ENCODE measurements around the gene LIFR. TPM values are rescaled to one million over a fixed set of nuclear protein-coding genes. Genes with fewer than 3 reads are reported as not detected.

LIFR gene
- total RNA-seq, 4 donors from 2014 or later: 18.7 to 71.4 (median 31.3) TPM

DNA sequence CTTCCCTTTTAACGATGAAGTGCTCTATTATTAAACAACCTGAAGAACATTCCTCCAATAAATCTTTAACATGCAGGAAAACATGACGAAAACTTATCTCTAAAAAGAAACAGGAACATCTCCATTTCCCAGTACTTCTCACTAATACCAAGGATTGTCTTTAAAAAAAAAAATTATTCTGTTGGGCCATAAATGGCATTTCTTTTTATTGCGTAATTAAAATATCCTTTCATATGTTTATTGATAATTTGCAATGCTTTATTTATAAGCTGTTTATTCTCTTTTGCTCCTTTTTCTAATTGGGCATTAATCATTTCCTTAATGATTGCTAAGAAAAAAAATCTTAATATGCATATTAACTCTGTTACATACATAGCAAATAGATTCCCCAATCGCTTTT lies 18.9 kb downstream of the LIFR start:
- H3K27ac ChIP-seq: no peak overlapping the region
- DNase-seq (ENCODE audit: low spot score in 2 of 2): no peak
- no peaks in the 10 kb centered on the region for H3K9me3 ChIP-seq
- no peaks in the 10 kb centered on the region for H3K27me3 ChIP-seq
- TF ChIP-seq POLR2A (IDR thresholded peaks at IDR 0.05): no peak
- no peak for TF ChIP-seq EP300 (IDR thresholded peaks at IDR 0.05)
- H3K4me1 ChIP-seq: peaks cover 11% of the 10 kb centered on the region
- no peak overlapping the region for H3K4me3 ChIP-seq
- no peaks in the 10 kb centered on the region for H3K36me3 ChIP-seq
- 79% methylated on average over 4 of the region's 4 CpGs for WGBS

DNA sequence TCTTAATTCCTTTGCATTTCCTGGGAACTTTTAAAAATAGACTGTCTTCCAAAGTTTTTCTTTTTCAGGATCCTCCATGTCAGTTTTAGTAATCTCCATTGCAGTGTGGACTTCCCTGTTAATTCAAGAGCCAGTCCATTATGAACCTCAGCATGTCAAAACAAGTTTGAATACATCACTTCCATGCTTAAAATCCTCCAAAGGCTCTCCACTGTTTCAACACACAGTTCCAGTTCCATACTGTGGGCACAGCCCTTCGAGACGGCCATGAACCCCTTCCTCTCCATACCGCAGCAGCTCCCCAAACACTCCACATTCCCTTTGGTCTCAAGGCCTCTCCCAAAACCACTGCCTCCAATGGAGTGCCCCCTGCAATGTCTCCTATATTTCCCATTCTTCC lies 19.5 kb downstream of the LIFR start:
- H3K4me3 ChIP-seq: no peak overlapping the region
- whole genome bisulfite sequencing: 81% methylated on average over 3 of the region's 3 CpGs
- TF ChIP-seq EP300 (IDR thresholded peaks at IDR 0.05) (no peak), POLR2A (IDR thresholded peaks at IDR 0.05) (no peak), POLR2AphosphoS5 (IDR thresholded peaks at IDR 0.05) (no peak)
- TF ChIP-seq, protein P1, sequence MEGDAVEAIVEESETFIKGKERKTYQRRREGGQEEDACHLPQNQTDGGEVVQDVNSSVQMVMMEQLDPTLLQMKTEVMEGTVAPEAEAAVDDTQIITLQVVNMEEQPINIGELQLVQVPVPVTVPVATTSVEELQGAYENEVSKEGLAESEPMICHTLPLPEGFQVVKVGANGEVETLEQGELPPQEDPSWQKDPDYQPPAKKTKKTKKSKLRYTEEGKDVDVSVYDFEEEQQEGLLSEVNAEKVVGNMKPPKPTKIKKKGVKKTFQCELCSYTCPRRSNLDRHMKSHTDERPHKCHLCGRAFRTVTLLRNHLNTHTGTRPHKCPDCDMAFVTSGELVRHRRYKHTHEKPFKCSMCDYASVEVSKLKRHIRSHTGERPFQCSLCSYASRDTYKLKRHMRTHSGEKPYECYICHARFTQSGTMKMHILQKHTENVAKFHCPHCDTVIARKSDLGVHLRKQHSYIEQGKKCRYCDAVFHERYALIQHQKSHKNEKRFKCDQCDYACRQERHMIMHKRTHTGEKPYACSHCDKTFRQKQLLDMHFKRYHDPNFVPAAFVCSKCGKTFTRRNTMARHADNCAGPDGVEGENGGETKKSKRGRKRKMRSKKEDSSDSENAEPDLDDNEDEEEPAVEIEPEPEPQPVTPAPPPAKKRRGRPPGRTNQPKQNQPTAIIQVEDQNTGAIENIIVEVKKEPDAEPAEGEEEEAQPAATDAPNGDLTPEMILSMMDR (IDR thresholded peaks at IDR 0.05): no peak
- DNase-seq (ENCODE audit: low spot score in 2 of 2): no peak
- no peaks in the 10 kb centered on the region for H3K36me3 ChIP-seq
- no peaks in the 10 kb centered on the region for H3K9me3 ChIP-seq
- peaks cover 11% of the 10 kb centered on the region for H3K4me1 ChIP-seq
- H3K27ac ChIP-seq: no peak overlapping the region
- no peaks in the 10 kb centered on the region for H3K27me3 ChIP-seq

DNA sequence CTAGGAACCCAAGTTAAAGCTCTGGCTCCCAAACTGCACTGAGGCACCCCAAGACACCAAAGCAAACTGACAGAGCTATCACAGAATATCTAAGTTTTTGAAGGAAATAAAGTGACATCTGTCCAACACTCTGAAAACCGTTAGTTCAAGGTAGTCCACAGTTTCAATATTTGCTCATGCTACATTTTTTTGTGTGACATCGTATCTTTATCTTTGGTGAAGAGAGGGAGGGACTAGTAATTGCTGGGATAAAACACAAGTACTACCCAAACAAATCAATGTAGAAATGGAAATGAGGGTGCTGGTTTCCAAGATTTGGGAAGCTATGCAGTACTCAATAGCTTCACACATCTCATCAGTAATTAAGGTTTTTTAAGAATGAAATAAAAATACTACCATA lies 20.6 kb downstream of the LIFR start:
- no peaks in the 10 kb centered on the region for H3K27me3 ChIP-seq
- no peak for DNase-seq (ENCODE audit: low spot score in 2 of 2)
- no peaks in the 10 kb centered on the region for H3K9me3 ChIP-seq
- TF ChIP-seq EP300 (IDR thresholded peaks at IDR 0.05) (no peak), POLR2AphosphoS5 (IDR thresholded peaks at IDR 0.05) (no peak), POLR2A (IDR thresholded peaks at IDR 0.05) (no peak)
- TF ChIP-seq, protein P1 (IDR thresholded peaks at IDR 0.05): no peak
- peaks cover 7% of the 10 kb centered on the region for H3K4me1 ChIP-seq
- H3K4me3 ChIP-seq: no peak overlapping the region
- 85% methylated on average over 2 of the region's 2 CpGs for WGBS
- no peak overlapping the region for H3K27ac ChIP-seq
- H3K36me3 ChIP-seq: no peaks in the 10 kb centered on the region

DNA sequence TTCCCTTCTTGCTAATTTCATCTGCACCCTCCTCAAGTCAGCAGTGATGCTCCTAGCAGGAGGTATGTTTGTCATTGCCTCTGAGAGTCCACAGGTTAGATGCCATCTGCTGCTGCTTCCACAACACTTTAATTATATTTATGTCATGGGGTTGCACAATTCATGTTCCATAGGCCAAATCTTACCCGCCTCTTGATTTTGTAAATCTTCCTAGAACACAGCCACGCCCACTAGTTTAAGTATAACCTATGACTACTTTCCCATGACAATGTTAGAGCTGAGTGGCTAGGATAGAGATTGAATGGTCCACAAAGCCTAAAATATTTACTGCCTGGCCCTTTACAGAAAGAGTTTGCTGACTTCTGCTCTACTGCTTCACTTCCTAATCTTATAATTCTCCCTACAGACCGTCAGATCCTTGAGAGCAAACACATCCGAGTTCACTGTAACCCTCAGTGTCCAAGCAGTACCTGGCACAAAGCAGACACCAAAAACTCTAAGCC lies 21.1 kb downstream of the LIFR start:
- H3K36me3 ChIP-seq: no peaks in the 10 kb centered on the region
- no peaks in the 10 kb centered on the region for H3K9me3 ChIP-seq
- no peak overlapping the region for H3K27ac ChIP-seq
- WGBS: 74% methylated on average over 4 of the region's 4 CpGs
- TF ChIP-seq, protein P1 (IDR thresholded peaks at IDR 0.05): no peak
- H3K4me3 ChIP-seq: no peak overlapping the region
- peaks cover 5% of the 10 kb centered on the region for H3K4me1 ChIP-seq
- no peaks in the 10 kb centered on the region for H3K27me3 ChIP-seq
- DNase-seq (ENCODE audit: low spot score in 2 of 2): no peak

DNA sequence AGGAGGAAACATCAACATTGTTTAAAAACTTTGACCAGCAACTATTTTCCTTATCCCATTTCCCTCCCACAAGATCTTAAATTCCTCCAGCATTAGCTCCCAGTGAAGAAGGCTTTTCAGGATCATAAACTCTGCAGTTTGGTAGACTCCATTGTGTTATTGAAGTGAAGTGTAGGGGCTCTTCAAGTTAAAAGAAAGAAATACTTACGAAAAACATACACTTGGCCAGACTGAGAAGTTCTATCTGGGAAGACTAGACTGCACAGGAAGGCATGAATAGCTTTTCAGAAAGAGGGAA lies 22.3 kb downstream of the LIFR start:
- TF ChIP-seq POLR2AphosphoS5 (IDR thresholded peaks at IDR 0.05) (no peak), POLR2A (IDR thresholded peaks at IDR 0.05) (no peak), EP300 (IDR thresholded peaks at IDR 0.05) (no peak)
- TF ChIP-seq, protein P1 (IDR thresholded peaks at IDR 0.05): no peak
- no peak overlapping the region for H3K4me3 ChIP-seq
- no peaks in the 10 kb centered on the region for H3K36me3 ChIP-seq
- WGBS: 87% methylated on average over 1 of the region's 1 CpG
- no peaks in the 10 kb centered on the region for H3K27me3 ChIP-seq
- no peak overlapping the region for H3K27ac ChIP-seq
- no peaks in the 10 kb centered on the region for H3K9me3 ChIP-seq
- DNase-seq (ENCODE audit: low spot score in 2 of 2): no peak
- H3K4me1 ChIP-seq: peaks cover 5% of the 10 kb centered on the region

All from suprapubic skin (tissue), 4 donors.